WTC11 (cell line): Measurements from ENCODE around the gene RECQL5. TPM values are rescaled to one million over a fixed set of nuclear protein-coding genes. Genes with fewer than 3 reads are reported as not detected.

Source experiments
- ATAC-seq: fragments of 200-7000 bp; cut with Tn5 transposase; 2 replicates; pipeline ENCODE4 v1.10.0; 2021; ENCODE audit warnings: mild to moderate bottlenecking, moderate library complexity
- CTCF ChIA-PET: fragments of 300-600 bp; sonication (Branson Sonifier 250); formaldehyde crosslinking; loops from one replicate; lab custom pipeline; 2021; ENCODE audit warnings: antibody characterized with exemption; lab: Charles Lee
- POLR2A ChIA-PET: fragments of 350-600 bp; sonication (Branson Sonifier 250); formaldehyde crosslinking; loops from one replicate; lab custom pipeline; 2021; ENCODE audit warnings: antibody characterized with exemption; lab: Charles Lee
- DNase-seq: peaks from one replicate; pipeline ENCODE4 v3.0.0; 2021; ENCODE audit warnings: low spot score
- H3K27ac Mint-ChIP-seq: 2 replicates; pipeline ENCODE4 v1.8.0; 2021; ENCODE audit warnings: mixed read lengths
- H3K27me3 Mint-ChIP-seq: 2 replicates; pipeline ENCODE4 v1.8.0; 2021; ENCODE audit warnings: low read depth, mild to moderate bottlenecking, moderate library complexity, mixed read lengths
- H3K36me3 Mint-ChIP-seq: 2 replicates; pipeline ENCODE4 v1.8.0; 2021; ENCODE audit warnings: mixed read lengths
- H3K4me1 Mint-ChIP-seq: 2 replicates; pipeline ENCODE4 v1.8.0; 2022; ENCODE audit warnings: mixed read lengths
- H3K4me3 Mint-ChIP-seq: 2 replicates; pipeline ENCODE4 v1.8.0; 2021; ENCODE audit warnings: mild to moderate bottlenecking, moderate library complexity, mixed read lengths
- H3K9me3 Mint-ChIP-seq: 2 replicates; pipeline ENCODE4 v1.8.0; 2021; ENCODE audit warnings: mixed read lengths
- AFF4 ChIP-seq: sonication (generic); formaldehyde crosslinking; IDR thresholded peaks from 2 replicates; pipeline ENCODE4 v1.8.1; 2023; ENCODE audit warnings: mild to moderate bottlenecking, missing genetic modification reagents, borderline replicate concordance
- AR ChIP-seq: fragments of 250-450 bp; sonication (Bioruptor Pico); IDR thresholded peaks from 2 replicates; pipeline ENCODE4 v1.9.0; 2021; ENCODE audit warnings: mild to moderate bottlenecking
- CREB1 ChIP-seq: sonication (generic); formaldehyde crosslinking; IDR thresholded peaks from 2 replicates; pipeline ENCODE4 v1.8.0; 2023; ENCODE audit warnings: mild to moderate bottlenecking, missing genetic modification reagents
- FOXK1 ChIP-seq: sonication (generic); formaldehyde crosslinking; IDR thresholded peaks from 2 replicates; pipeline ENCODE4 v1.8.0; 2022; ENCODE audit warnings: mild to moderate bottlenecking, moderate library complexity, missing genetic modification reagents
- GABPB1 ChIP-seq: sonication (generic); formaldehyde crosslinking; IDR thresholded peaks from 2 replicates; pipeline ENCODE4 v1.8.1; 2023; ENCODE audit warnings: mild to moderate bottlenecking, missing genetic modification reagents
- HMGXB4 ChIP-seq: sonication (generic); formaldehyde crosslinking; IDR thresholded peaks from 2 replicates; pipeline ENCODE4 v1.8.1; 2023; ENCODE audit warnings: mild to moderate bottlenecking, moderate library complexity, missing genetic modification reagents
- MAX ChIP-seq: sonication (generic); formaldehyde crosslinking; IDR thresholded peaks from 2 replicates; pipeline ENCODE4 v1.8.0; 2022; ENCODE audit warnings: mild to moderate bottlenecking, missing genetic modification reagents
- TEAD4 ChIP-seq: sonication (generic); formaldehyde crosslinking; IDR thresholded peaks from 2 replicates; pipeline ENCODE4 v1.8.0; 2022; ENCODE audit warnings: mild to moderate bottlenecking, missing genetic modification reagents
- ZNF281 ChIP-seq: sonication (generic); formaldehyde crosslinking; IDR thresholded peaks from 2 replicates; pipeline ENCODE4 v1.8.0; 2023; ENCODE audit warnings: mild to moderate bottlenecking, missing genetic modification reagents
- ZNF396 ChIP-seq: fragments of 250-450 bp; sonication (Bioruptor Pico); IDR thresholded peaks from 2 replicates; pipeline ENCODE4 v1.8.0; 2021; ENCODE audit warnings: mild to moderate bottlenecking, moderate library complexity, borderline replicate concordance
- total RNA-seq: library from RNA; stranded (reverse); gene quantifications from 3 replicates; pipeline ENCODE4 v1.2.3, GENCODE V29; 2021

RECQL5 gene
- total RNA-seq, 1 experiment from 2014 or later: 51.0 TPM

GRCh38 chr17:75634376-75634740 is 32.6 kb downstream of the RECQL5 start:
- H3K4me1 Mint-ChIP-seq: peaks cover 11% of the 10 kb centered on the region
- DNase-seq: no peak
- no peak overlapping the region for H3K27ac Mint-ChIP-seq

GRCh38 chr17:75633486-75634375 is 33.2 kb downstream of the RECQL5 start:
- ATAC-seq: peak; percentile 76
- Mint-ChIP-seq H3K9me3 (no peaks in the 10 kb centered on the region), H3K27ac (peak overlapping the region; percentile 63; the same call in 1 of the 2 replicates), H3K4me1 (peaks cover 11% of the 10 kb centered on the region)
- TF ChIP-seq AR (CRISPR knock-in tag): no peak
- no peak for TF ChIP-seq ZNF396 (CRISPR knock-in tag)
- TF ChIP-seq CREB1: 0 out of 2 replicates have a peak, but pooled peaks have one; percentile 20
- peak; percentile 73 for TF ChIP-seq FOXK1
- TF ChIP-seq, all 79 proteins: peak for 2
- Mint-ChIP-seq H3K36me3 (no peaks in the 10 kb centered on the region), H3K4me3 (peak overlapping the region; percentile 24; the same call in 1 of the 2 replicates), H3K27me3 (no peaks in the 10 kb centered on the region)
- DNase-seq: peak; percentile 94
- CTCF ChIA-PET: interaction anchor here (0.5 to 11.9 kb wide), 67 partner anchors 17 to 907 kb away, joined by 3 to 456 read pairs (median 6); partner anchors contain the start of genes GALK1, GRB2, ITGB4 and LLGL2
- POLR2A ChIA-PET: interaction anchor here (0.6 to 2.0 kb wide), 4 partner anchors 9 to 42 kb away, joined by 3 to 9 read pairs (median 4); partner anchors contain the start of genes RECQL5 and SAP30BP

More at GRCh38 chr17:75634376-75634740, 32.6 kb downstream of the RECQL5 start:
- ChIA-PET POLR2A (interaction anchor here (1.0 to 2.0 kb wide), 2 partner anchors 8 to 18 kb away, joined by 4 to 9 read pairs; no protein-coding TSS in a partner anchor), CTCF (interaction anchor here (0.5 to 11.9 kb wide), 48 partner anchors 17 to 580 kb away, joined by 3 to 456 read pairs (median 7); partner anchors contain the start of genes GALK1, GRB2, ITGB4 and LLGL2)
- Mint-ChIP-seq H3K27me3 (no peaks in the 10 kb centered on the region), H3K9me3 (no peaks in the 10 kb centered on the region), H3K36me3 (no peaks in the 10 kb centered on the region), H3K4me3 (no peak overlapping the region)
- no peak for ATAC-seq
- no peak for TF ChIP-seq TEAD4 (CRISPR knock-in tag)
- TF ChIP-seq ZNF281: no peak
- TF ChIP-seq AFF4 (CRISPR knock-in tag): no peak

- peaks cover 11% of the 10 kb centered on the region for H3K4me1 Mint-ChIP-seq
- CTCF ChIA-PET: interaction anchor here (0.5 to 11.9 kb wide), 65 partner anchors 16 to 907 kb away, joined by 3 to 456 read pairs (median 6); partner anchors contain the start of genes GALK1, ITGB4, LLGL2 and MIF4GD
- ATAC-seq (peak; percentile 71), DNase-seq (peak; percentile 94)
- peak within 1 kb of the TSS; percentile 63; the same call in 1 of the 2 replicates for H3K27ac Mint-ChIP-seq
- POLR2A ChIA-PET: interaction anchor here (0.6 to 2.0 kb wide), 3 partner anchors 20 to 43 kb away, joined by 3 to 9 read pairs (median 4); partner anchors contain the start of genes RECQL5 and SAP30BP
- H3K27me3 Mint-ChIP-seq: no peaks in the 10 kb centered on the region
- no peaks in the 10 kb centered on the region for H3K36me3 Mint-ChIP-seq
- no peaks in the 10 kb centered on the region for H3K9me3 Mint-ChIP-seq
- H3K4me3 Mint-ChIP-seq: peak within 1 kb of the TSS; percentile 24; the same call in 1 of the 2 replicates
- TF ChIP-seq ZNF281 (no peak), GABPB1 (CRISPR knock-in tag) (0 out of 2 replicates have a peak, but pooled peaks have one; percentile 16), MAX (CRISPR knock-in tag) (peak; percentile 44; the same call in 1 of the 2 replicates), HMGXB4 (0 out of 2 replicates have a peak, but pooled peaks have one; percentile 17)
Observed at GRCh38 chr17:75632863-75633485, 34.0 kb downstream of the RECQL5 start, which contains the start of gene SMIM5. SMIM5 (plus strand) TSS chr17:75633434; CDS start chr17:75640202, 6,768 bp downstream.
